Stimulated activated CD4-positive, alpha-beta T cell treated with anti-CD3 and anti-CD28 coated beads, TNF-alpha, amount 100 ng/mL, for 24 hours (primary cell): ENCODE data around the gene CCDC102B.

Source experiments
- DNase-seq, 3 experiments: peaks; one replicate each; pipeline ENCODE4 v3.0.0-alpha.2; 2020; ENCODE audit warnings: low read depth in 3 of 3

The CCDC102B gene

GRCh38 chr18:69085951-69086350, 288.1 kb downstream of the CCDC102B start:
- no peak for DNase-seq

DNA sequence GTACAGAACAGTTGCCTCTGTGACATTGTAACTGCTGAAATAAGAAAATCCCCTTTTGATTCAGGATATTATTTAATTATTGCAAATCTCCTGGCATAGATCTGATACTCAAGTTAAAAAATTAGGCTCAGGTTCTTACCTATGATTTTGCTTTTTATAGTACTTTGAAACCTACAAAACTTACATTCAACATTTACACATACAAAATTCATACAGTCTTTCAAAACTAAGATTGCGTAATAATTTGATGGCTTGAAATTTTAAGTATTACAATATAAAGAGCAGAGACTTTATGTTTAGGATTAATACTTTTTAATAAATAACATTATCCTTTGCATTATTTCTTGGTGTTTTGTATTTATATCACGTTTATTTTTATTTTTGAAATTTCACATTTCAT, 291.1 kb downstream of the CCDC102B start:
- no peak for DNase-seq

DNA sequence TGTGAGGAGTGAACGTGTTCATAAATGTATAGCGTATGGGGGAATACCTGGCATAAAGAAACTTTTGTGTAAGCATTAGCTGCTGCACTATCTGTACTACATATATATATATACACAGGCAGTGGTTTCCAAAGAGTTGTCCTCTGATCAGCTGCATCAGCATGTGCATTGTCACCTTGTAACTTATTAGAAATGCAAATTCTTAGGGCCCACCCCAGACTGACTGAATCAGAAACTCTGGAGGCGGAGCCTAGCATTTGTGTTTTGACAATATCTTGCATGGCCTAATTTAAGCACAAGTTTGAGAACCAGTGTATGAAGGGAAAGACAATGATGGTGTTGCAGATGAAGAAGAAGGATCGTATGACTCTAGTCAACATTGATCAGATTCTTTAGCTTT, 299.5 kb downstream of the CCDC102B start:
- no peak for DNase-seq

GRCh38 chr18:69102959-69103358, 305.1 kb downstream of the CCDC102B start:
- no peak for DNase-seq
